WERI-Rb-1 (cell line): Measurements from ENCODE around the gene GATA6.

ENCODE experiments used
- DNase-seq: peaks from one replicate; pipeline ENCODE4 v3.0.0-alpha.2; 2020
- H3K27ac ChIP-seq: fragments of 250-450 bp; sonication (Bioruptor Pico); 2 replicates; pipeline ENCODE4 v1.5.1; 2020; ENCODE audit warnings: mild to moderate bottlenecking, moderate library complexity
- H3K27me3 ChIP-seq: fragments of 250-450 bp; sonication (Bioruptor Pico); 2 replicates; pipeline ENCODE4 v1.5.1; 2021; ENCODE audit warnings: mild to moderate bottlenecking, low read depth, moderate library complexity; ENCODE audit not compliant: insufficient read depth, severe bottlenecking
- H3K36me3 ChIP-seq: fragments of 250-450 bp; sonication (Bioruptor Pico); 2 replicates; pipeline ENCODE4 v1.5.1; 2020; ENCODE audit warnings: mild to moderate bottlenecking, moderate library complexity
- H3K4me3 ChIP-seq: 2 replicates; pipeline ENCODE4 v1.5.1; 2011; ENCODE audit warnings: low read depth, mild to moderate bottlenecking, control low read depth, low read length
- H3K9me3 ChIP-seq: fragments of 250-450 bp; sonication (Bioruptor Pico); 2 replicates; pipeline ENCODE4 v1.5.1; 2021; ENCODE audit warnings: mild to moderate bottlenecking, moderate library complexity; ENCODE audit not compliant: severe bottlenecking
- CTCF ChIP-seq: IDR thresholded peaks from 2 replicates; pipeline ENCODE4 v1.5.1; 2011; ENCODE audit warnings: low read depth, mild to moderate bottlenecking, control low read depth, inconsistent platforms, low read length

The GATA6 gene

GRCh38 chr18:22198163-22198562 is 28.8 kb downstream of the GATA6 start:
- Histone ChIP-seq H3K36me3 (no peaks in the 10 kb centered on the region), H3K4me3 (no peak overlapping the region), H3K9me3 (no peaks in the 10 kb centered on the region), H3K27me3 (peaks cover 94% of the 10 kb centered on the region), H3K27ac (no peak overlapping the region)
- DNase-seq: no peak
- no peak for TF ChIP-seq CTCF

- no peak for TF ChIP-seq CTCF
- Histone ChIP-seq H3K27me3 (peaks cover 90% of the 10 kb centered on the region), H3K27ac (no peak overlapping the region), H3K4me3 (no peak overlapping the region), H3K36me3 (no peaks in the 10 kb centered on the region), H3K9me3 (no peaks in the 10 kb centered on the region)
- no peak for DNase-seq
These were observed 29.6 kb downstream of the GATA6 start for GRCh38 chr18:22199005-22199404.

- TF ChIP-seq CTCF: no peak
- H3K36me3 ChIP-seq: no peaks in the 10 kb centered on the region
- DNase-seq: no peak
These were observed 31.3 kb downstream of the GATA6 start for GRCh38 chr18:22200611-22201225.

GRCh38 chr18:22203035-22203434 is 33.6 kb downstream of the GATA6 start:
- Histone ChIP-seq H3K36me3 (no peaks in the 10 kb centered on the region), H3K27ac (no peak overlapping the region), H3K9me3 (no peaks in the 10 kb centered on the region), H3K4me3 (no peak overlapping the region), H3K27me3 (peaks cover 80% of the 10 kb centered on the region)
- TF ChIP-seq CTCF: no peak
- DNase-seq: no peak

More at GRCh38 chr18:22200611-22201225, 31.3 kb downstream of the GATA6 start:
- Histone ChIP-seq H3K4me3 (no peak overlapping the region), H3K27ac (no peak overlapping the region), H3K27me3 (peaks cover 85% of the 10 kb centered on the region), H3K9me3 (no peaks in the 10 kb centered on the region)

- Histone ChIP-seq H3K9me3 (no peaks in the 10 kb centered on the region), H3K36me3 (no peaks in the 10 kb centered on the region), H3K27ac (no peak overlapping the region), H3K4me3 (no peak overlapping the region), H3K27me3 (peaks cover 77% of the 10 kb centered on the region)
- no peak for DNase-seq
- TF ChIP-seq CTCF: no peak
These were observed 34.3 kb downstream of the GATA6 start for GRCh38 chr18:22203536-22204213.

GRCh38 chr18:22204214-22204536 is 34.8 kb downstream of the GATA6 start:
- H3K36me3 ChIP-seq: no peaks in the 10 kb centered on the region
- peaks cover 75% of the 10 kb centered on the region for H3K27me3 ChIP-seq
- no peak for DNase-seq
- no peak for TF ChIP-seq CTCF
- H3K27ac ChIP-seq: no peak overlapping the region
- H3K9me3 ChIP-seq: no peaks in the 10 kb centered on the region
- H3K4me3 ChIP-seq: no peak overlapping the region
